Suppressor macrophage treated with lipopolysaccharide for 4 hours (primary cell): Measurements from ENCODE around the gene LTBP1.

Source experiments
- DNase-seq: peaks from one replicate; pipeline ENCODE4 v3.0.0-alpha.2; 2020

The LTBP1 gene

GRCh38 chr2:33236482-33237385 lies 290.0 kb downstream of the LTBP1 start:
- no peak for DNase-seq

GRCh38 chr2:33238111-33238510 lies 291.4 kb downstream of the LTBP1 start:
- no peak for DNase-seq

- DNase-seq, result no peak
Observed at GRCh38 chr2:33240178-33240577, 293.4 kb downstream of the LTBP1 start.

- no peak for DNase-seq
Observed at GRCh38 chr2:33241072-33241471, 294.3 kb downstream of the LTBP1 start.

GRCh38 chr2:33241581-33241980 lies 294.8 kb downstream of the LTBP1 start:
- DNase-seq, result no peak

- no peak for DNase-seq
Observed at GRCh38 chr2:33242845-33243244, 296.1 kb downstream of the LTBP1 start.

GRCh38 chr2:33246432-33246831 lies 299.7 kb downstream of the LTBP1 start:
- DNase-seq, result no peak

- DNase-seq, result no peak
Observed at GRCh38 chr2:33247365-33247764, 300.6 kb downstream of the LTBP1 start.

GRCh38 chr2:33250417-33251029 lies 303.8 kb downstream of the LTBP1 start:
- no peak for DNase-seq

- no peak for DNase-seq
Observed at GRCh38 chr2:33256162-33256755, 309.5 kb downstream of the LTBP1 start.

GRCh38 chr2:33258387-33258786 lies 311.6 kb downstream of the LTBP1 start:
- no peak for DNase-seq

GRCh38 chr2:33262097-33262496 lies 315.3 kb downstream of the LTBP1 start:
- DNase-seq, result no peak

- no peak for DNase-seq
Observed at GRCh38 chr2:33264766-33265165, 318.0 kb downstream of the LTBP1 start.

GRCh38 chr2:33265584-33266338 lies 319.0 kb downstream of the LTBP1 start:
- no peak for DNase-seq

GRCh38 chr2:33266467-33266866 lies 319.7 kb downstream of the LTBP1 start:
- no peak for DNase-seq

GRCh38 chr2:33267043-33267442 lies 320.3 kb downstream of the LTBP1 start:
- no peak for DNase-seq

GRCh38 chr2:33267756-33268155 lies 321.0 kb downstream of the LTBP1 start:
- DNase-seq, result no peak

- DNase-seq, result no peak
Observed at GRCh38 chr2:33268246-33268831, 321.6 kb downstream of the LTBP1 start.

GRCh38 chr2:33272001-33272400 lies 325.2 kb downstream of the LTBP1 start:
- no peak for DNase-seq

- DNase-seq, result no peak
Observed at GRCh38 chr2:33273479-33273878, 326.7 kb downstream of the LTBP1 start.

- no peak for DNase-seq
Observed at GRCh38 chr2:33274524-33274923, 327.8 kb downstream of the LTBP1 start.

- no peak for DNase-seq
Observed at GRCh38 chr2:33275689-33276444, 329.1 kb downstream of the LTBP1 start.
